GM08714 (cell line): Measurements from ENCODE around the gene AKAP10.
"Not testable (repeated sequence)": the region's sequence is repeated elsewhere in the genome, so short reads cannot be mapped to it uniquely, and the experiment has no call there.

Experiments
- H3K4me3 ChIP-seq: fragments of 200-500 bp; sonication (Bioruptor generic); 2 replicates; pipeline ENCODE4 v1.5.1; 2014; ENCODE audit warnings: mild to moderate bottlenecking, low read length, inconsistent platforms
- ZNF274 ChIP-seq: IDR thresholded peaks from 2 replicates; pipeline ENCODE4 v1.6.1; 2012; ENCODE audit warnings: mild to moderate bottlenecking, low read depth, low read length

AKAP10 gene

GRCh38 chr17:19992803-19993713 lies 15.4 kb upstream of the AKAP10 start:
- no peak overlapping the region for H3K4me3 ChIP-seq
- no peak for TF ChIP-seq ZNF274

GRCh38 chr17:19991252-19991885 lies 13.7 kb upstream of the AKAP10 start:
- no peak overlapping the region for H3K4me3 ChIP-seq
- TF ChIP-seq ZNF274: no peak

GRCh38 chr17:19987897-19988296 lies 10.3 kb upstream of the AKAP10 start:
- no peak overlapping the region for H3K4me3 ChIP-seq
- no peak for TF ChIP-seq ZNF274

GRCh38 chr17:19986941-19987861 lies 9.6 kb upstream of the AKAP10 start:
- H3K4me3 ChIP-seq: no peak overlapping the region
- TF ChIP-seq ZNF274: no peak

GRCh38 chr17:19979917-19980770 lies 2.5 kb upstream of the AKAP10 start:
- no peak for TF ChIP-seq ZNF274
- H3K4me3 ChIP-seq: no peak overlapping the region

- peak overlapping the region; percentile 94; the same call in 1 of the 2 replicates for H3K4me3 ChIP-seq
Observed at GRCh38 chr17:19978805-19979211, 1.2 kb upstream of the AKAP10 start.

GRCh38 chr17:19978209-19978802 lies 678 bp upstream of the AKAP10 start:
- H3K4me3 ChIP-seq: peak overlapping the region; percentile 94; the same call in 1 of the 2 replicates
- TF ChIP-seq ZNF274: no peak

More at GRCh38 chr17:19978805-19979211, 1.2 kb upstream of the AKAP10 start:
- TF ChIP-seq ZNF274: no peak

- TF ChIP-seq ZNF274: no peak
- H3K4me3 ChIP-seq: no peak overlapping the region
Observed at GRCh38 chr17:19975601-19976000, 2.0 kb downstream of the AKAP10 start.

GRCh38 chr17:19973156-19973555 lies 4.5 kb downstream of the AKAP10 start:
- no peak overlapping the region for H3K4me3 ChIP-seq
- TF ChIP-seq ZNF274: no peak

- not testable (repeated sequence) for H3K4me3 ChIP-seq
Observed at GRCh38 chr17:19962954-19963353, 14.7 kb downstream of the AKAP10 start.

- H3K4me3 ChIP-seq: no peak overlapping the region
Observed at GRCh38 chr17:19958023-19958422, 19.6 kb downstream of the AKAP10 start.

GRCh38 chr17:19955099-19955498 lies 22.5 kb downstream of the AKAP10 start:
- TF ChIP-seq ZNF274: no peak
- H3K4me3 ChIP-seq: no peak overlapping the region

More at GRCh38 chr17:19958023-19958422, 19.6 kb downstream of the AKAP10 start:
- no peak for TF ChIP-seq ZNF274

GRCh38 chr17:19951411-19951810 lies 26.2 kb downstream of the AKAP10 start:
- not testable (repeated sequence) for H3K4me3 ChIP-seq

- H3K4me3 ChIP-seq: not testable (repeated sequence)
Observed at GRCh38 chr17:19950624-19951195, 26.9 kb downstream of the AKAP10 start.
